Left kidney (tissue), 2 donors: ENCODE measurements around the gene DNAH6. TPM values are rescaled to one million over a fixed set of nuclear protein-coding genes. Genes with fewer than 3 reads are reported as not detected.
"Not testable (repeated sequence)": the region's sequence is repeated elsewhere in the genome, so short reads cannot be mapped to it uniquely, and the experiment has no call there.

Source experiments
- DNase-seq: peaks from one replicate; pipeline ENCODE4 v3.0.0-alpha.2; 2013
- polyA plus RNA-seq: library from polyadenylated mRNA; unstranded; fragments of 120-200 nt; gene quantifications from one replicate; pipeline ENCODE4 v1.2.1, GENCODE V29; 2013; ENCODE audit not compliant: insufficient read length

DNAH6 gene
- polyA plus RNA-seq, 1 donor = 3.6 TPM

- no peak for DNase-seq
These were observed 19.0 kb upstream of the DNAH6 start for GRCh38 chr2:84497285-84497684.

GRCh38 chr2:84498150-84498799 is 18.0 kb upstream of the DNAH6 start:
- no peak for DNase-seq

GRCh38 chr2:84511024-84511423 is 5.3 kb upstream of the DNAH6 start:
- DNase-seq = not testable (repeated sequence)

- no peak for DNase-seq
These were observed 510 bp upstream of the DNAH6 start for GRCh38 chr2:84515788-84516187.

- DNase-seq = no peak
These were observed 3.1 kb downstream of the DNAH6 start for GRCh38 chr2:84519332-84519957.

- DNase-seq = no peak
These were observed 10.3 kb downstream of the DNAH6 start for GRCh38 chr2:84526562-84526961.

GRCh38 chr2:84527137-84528129 is 11.1 kb downstream of the DNAH6 start:
- DNase-seq = no peak

- DNase-seq = no peak
These were observed 16.0 kb downstream of the DNAH6 start for GRCh38 chr2:84532291-84532690.

GRCh38 chr2:84534225-84534624 is 17.9 kb downstream of the DNAH6 start:
- no peak for DNase-seq

GRCh38 chr2:84537251-84537650 is 21.0 kb downstream of the DNAH6 start:
- DNase-seq = no peak

- no peak for DNase-seq
These were observed 23.4 kb downstream of the DNAH6 start for GRCh38 chr2:84539729-84540128.

GRCh38 chr2:84545005-84545404 is 28.7 kb downstream of the DNAH6 start:
- no peak for DNase-seq

GRCh38 chr2:84546551-84546950 is 30.3 kb downstream of the DNAH6 start:
- no peak for DNase-seq

GRCh38 chr2:84548303-84548702 is 32.0 kb downstream of the DNAH6 start:
- DNase-seq = no peak

- DNase-seq = no peak
These were observed 34.6 kb downstream of the DNAH6 start for GRCh38 chr2:84550916-84551315.

- DNase-seq = not testable (repeated sequence)
These were observed 35.2 kb downstream of the DNAH6 start for GRCh38 chr2:84551526-84551925.

GRCh38 chr2:84556190-84556589 is 39.9 kb downstream of the DNAH6 start:
- no peak for DNase-seq

GRCh38 chr2:84559838-84560237 is 43.5 kb downstream of the DNAH6 start:
- DNase-seq = no peak

GRCh38 chr2:84579661-84580060 is 63.4 kb downstream of the DNAH6 start:
- DNase-seq = no peak

- no peak for DNase-seq
These were observed 87.6 kb downstream of the DNAH6 start for GRCh38 chr2:84603911-84604310.

- no peak for DNase-seq
These were observed 96.8 kb downstream of the DNAH6 start for GRCh38 chr2:84613082-84613481.

GRCh38 chr2:84619794-84620371 is 103.6 kb downstream of the DNAH6 start:
- no peak for DNase-seq

- no peak for DNase-seq
These were observed 112.2 kb downstream of the DNAH6 start for GRCh38 chr2:84628486-84628885.
